OCI-LY7 (cell line): ENCODE measurements around the gene TMEM43. TPM values are rescaled to one million over a fixed set of nuclear protein-coding genes. Genes with fewer than 3 reads are reported as not detected.
"Not testable (repeated sequence)": the region's sequence is repeated elsewhere in the genome, so short reads cannot be mapped to it uniquely, and the experiment has no call there.

Experiments
- BruUV-seq: library from RNA; stranded (reverse); fragments of 400-500 nt; replicated peaks from 2 replicates; lab custom pipeline; 2021; lab: Mats Ljungman, UMichigan
- CTCF ChIA-PET: fragments of 300-600 bp; sonication (Branson Sonifier 250); formaldehyde crosslinking; loops from one replicate; lab custom pipeline; 2022; ENCODE audit warnings: antibody characterized with exemption; ENCODE audit not compliant: unreplicated experiment; lab: Charles Lee
- POLR2A ChIA-PET: fragments of 300-600 bp; sonication (Branson Sonifier 250); formaldehyde crosslinking; loops from one replicate; lab custom pipeline; 2022; ENCODE audit warnings: antibody characterized with exemption; lab: Charles Lee
- DNase-seq: peaks from one replicate; pipeline ENCODE4 v3.0.0-alpha.2; 2015; ENCODE audit warnings: low spot score
- H2AFZ ChIP-seq: fragments of 200-600 bp; sonication (generic), shearing (Covaris generic); 2 replicates; pipeline ENCODE4 v1.6.1; 2014; ENCODE audit warnings: mild to moderate bottlenecking, antibody characterized with exemption, low read length, moderate library complexity
- H3K27ac ChIP-seq: fragments of 200-600 bp; sonication (generic); 2 replicates; pipeline ENCODE4 v1.5.1; 2014; ENCODE audit warnings: mixed run types, low read depth, mild to moderate bottlenecking, moderate library complexity, low read length, inconsistent platforms; ENCODE audit not compliant: poor library complexity, severe bottlenecking
- H3K36me3 ChIP-seq: fragments of 200-600 bp; sonication (generic); 2 replicates; pipeline ENCODE4 v1.6.1; 2014; ENCODE audit warnings: mild to moderate bottlenecking, antibody characterized with exemption, low read length, moderate library complexity, mixed read lengths; ENCODE audit not compliant: insufficient read depth
- H3K4me1 ChIP-seq: fragments of 200-600 bp; sonication (generic); 2 replicates; pipeline ENCODE4 v1.5.1; 2014; ENCODE audit warnings: mild to moderate bottlenecking, low read length; ENCODE audit not compliant: insufficient read depth, poor library complexity, severe bottlenecking
- H3K4me2 ChIP-seq: fragments of 200-600 bp; sonication (generic); 2 replicates; pipeline ENCODE4 v1.6.1; 2014; ENCODE audit warnings: mild to moderate bottlenecking, low read length
- H3K4me3 ChIP-seq: fragments of 200-600 bp; sonication (generic); 2 replicates; pipeline ENCODE4 v1.5.1; 2014; ENCODE audit warnings: mild to moderate bottlenecking, low read depth, low read length; ENCODE audit not compliant: poor library complexity, severe bottlenecking
- H3K79me2 ChIP-seq: fragments of 200-600 bp; sonication (generic); 2 replicates; pipeline ENCODE4 v1.6.1; 2016; ENCODE audit warnings: low read depth, mild to moderate bottlenecking, low read length, moderate library complexity, mixed read lengths; ENCODE audit not compliant: insufficient read depth
- H3K9me2 ChIP-seq: fragments of 200-600 bp; sonication (generic); 2 replicates; pipeline ENCODE4 v1.6.1; 2016; ENCODE audit warnings: mild to moderate bottlenecking, low read length, mixed read lengths; ENCODE audit not compliant: insufficient read depth
- H3K9me3 ChIP-seq: fragments of 200-600 bp; sonication (generic); 2 replicates; pipeline ENCODE4 v1.6.1; 2014; ENCODE audit warnings: mild to moderate bottlenecking, mixed run types, low read length, mixed read lengths
- H4K20me1 ChIP-seq: fragments of 200-600 bp; sonication (generic); 2 replicates; pipeline ENCODE4 v1.6.1; 2014; ENCODE audit warnings: mild to moderate bottlenecking, antibody characterized with exemption, low read length, moderate library complexity, mixed read lengths; ENCODE audit not compliant: insufficient read depth
- EZH2phosphoT487 ChIP-seq: fragments of 200-600 bp; sonication (generic); IDR thresholded peaks from 2 replicates; pipeline ENCODE4 v1.6.1; 2018; ENCODE audit warnings: low read depth, borderline replicate concordance, mild to moderate bottlenecking, mixed run types, antibody characterized with exemption, low read length, moderate library complexity, mixed read lengths
- intact Hi-C: fragments of 100-400 bp; cut with micrococcal nuclease; formaldehyde crosslinking; loops from one replicate; pipeline ENCODE4 v1.10.0; 2022; ENCODE audit not compliant: unreplicated experiment
- total RNA-seq, 2 experiments: library from RNA; depleted of rRNA in 1 of 2; stranded (reverse); fragments of >200 nt in 1 of 2; shearing (Covaris generic) in 1 of 2; gene quantifications; 2 replicates each; pipeline ENCODE4 v1.2.3, GENCODE V29; 2014 to 2022
- TF ChIP-seq, protein P1 (sequence below): fragments of 200-600 bp; sonication (generic); conservative IDR thresholded peaks from 2 replicates; pipeline ENCODE4 v1.5.1; 2014; ENCODE audit warnings: mild to moderate bottlenecking, antibody characterized with exemption, low read length, moderate library complexity, mixed read lengths

The TMEM43 gene
- total RNA-seq, 2 experiments from 2014 or later = 19.7 to 22.2 TPM

DNA sequence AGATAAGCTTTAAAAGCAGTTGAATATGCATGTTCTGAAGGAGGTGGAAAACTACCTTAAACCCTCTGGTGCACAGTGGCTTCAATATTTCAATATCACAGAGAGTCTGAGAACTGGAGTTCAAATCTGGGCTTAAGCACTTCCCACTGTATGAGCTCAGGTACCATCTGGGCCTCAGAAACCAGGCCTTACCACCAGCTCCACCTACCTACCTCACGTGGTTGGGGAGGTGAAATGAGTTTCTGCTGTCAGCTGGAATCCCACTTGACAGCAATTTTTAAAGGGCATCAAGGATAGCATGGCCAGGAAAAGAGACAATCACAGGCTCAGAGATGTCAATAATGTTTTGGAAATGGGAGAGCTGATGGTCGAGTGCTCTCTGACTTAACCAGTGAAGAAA lies 5.2 kb upstream of the TMEM43 start:
- POLR2A ChIA-PET = no interaction called here
- H3K4me1 ChIP-seq = peaks cover 18% of the 10 kb centered on the region
- intact Hi-C loops = loop anchor here (5.0 to 10.0 kb wide), 3 partner anchors 222 to 828 kb away; partner anchors contain the start of gene NR2C2
- H3K36me3 ChIP-seq = peaks cover 77% of the 10 kb centered on the region
- DNase-seq = no peak
- H3K4me3 ChIP-seq = no peak overlapping the region
- CTCF ChIA-PET = no interaction called here
- H3K9me3 ChIP-seq = no peaks in the 10 kb centered on the region
- no TSS peak for BruUV-seq
- H3K9me2 ChIP-seq = no peaks in the 10 kb centered on the region
- H3K27ac ChIP-seq = no peak overlapping the region
- no peak overlapping the region for H2AFZ ChIP-seq
- TF ChIP-seq, protein P1, sequence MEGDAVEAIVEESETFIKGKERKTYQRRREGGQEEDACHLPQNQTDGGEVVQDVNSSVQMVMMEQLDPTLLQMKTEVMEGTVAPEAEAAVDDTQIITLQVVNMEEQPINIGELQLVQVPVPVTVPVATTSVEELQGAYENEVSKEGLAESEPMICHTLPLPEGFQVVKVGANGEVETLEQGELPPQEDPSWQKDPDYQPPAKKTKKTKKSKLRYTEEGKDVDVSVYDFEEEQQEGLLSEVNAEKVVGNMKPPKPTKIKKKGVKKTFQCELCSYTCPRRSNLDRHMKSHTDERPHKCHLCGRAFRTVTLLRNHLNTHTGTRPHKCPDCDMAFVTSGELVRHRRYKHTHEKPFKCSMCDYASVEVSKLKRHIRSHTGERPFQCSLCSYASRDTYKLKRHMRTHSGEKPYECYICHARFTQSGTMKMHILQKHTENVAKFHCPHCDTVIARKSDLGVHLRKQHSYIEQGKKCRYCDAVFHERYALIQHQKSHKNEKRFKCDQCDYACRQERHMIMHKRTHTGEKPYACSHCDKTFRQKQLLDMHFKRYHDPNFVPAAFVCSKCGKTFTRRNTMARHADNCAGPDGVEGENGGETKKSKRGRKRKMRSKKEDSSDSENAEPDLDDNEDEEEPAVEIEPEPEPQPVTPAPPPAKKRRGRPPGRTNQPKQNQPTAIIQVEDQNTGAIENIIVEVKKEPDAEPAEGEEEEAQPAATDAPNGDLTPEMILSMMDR = no peak
- no peak for TF ChIP-seq EZH2phosphoT487
- no peaks in the 10 kb centered on the region for H4K20me1 ChIP-seq
- H3K79me2 ChIP-seq = peaks cover 32% of the 10 kb centered on the region
- no peak overlapping the region for H3K4me2 ChIP-seq

DNA sequence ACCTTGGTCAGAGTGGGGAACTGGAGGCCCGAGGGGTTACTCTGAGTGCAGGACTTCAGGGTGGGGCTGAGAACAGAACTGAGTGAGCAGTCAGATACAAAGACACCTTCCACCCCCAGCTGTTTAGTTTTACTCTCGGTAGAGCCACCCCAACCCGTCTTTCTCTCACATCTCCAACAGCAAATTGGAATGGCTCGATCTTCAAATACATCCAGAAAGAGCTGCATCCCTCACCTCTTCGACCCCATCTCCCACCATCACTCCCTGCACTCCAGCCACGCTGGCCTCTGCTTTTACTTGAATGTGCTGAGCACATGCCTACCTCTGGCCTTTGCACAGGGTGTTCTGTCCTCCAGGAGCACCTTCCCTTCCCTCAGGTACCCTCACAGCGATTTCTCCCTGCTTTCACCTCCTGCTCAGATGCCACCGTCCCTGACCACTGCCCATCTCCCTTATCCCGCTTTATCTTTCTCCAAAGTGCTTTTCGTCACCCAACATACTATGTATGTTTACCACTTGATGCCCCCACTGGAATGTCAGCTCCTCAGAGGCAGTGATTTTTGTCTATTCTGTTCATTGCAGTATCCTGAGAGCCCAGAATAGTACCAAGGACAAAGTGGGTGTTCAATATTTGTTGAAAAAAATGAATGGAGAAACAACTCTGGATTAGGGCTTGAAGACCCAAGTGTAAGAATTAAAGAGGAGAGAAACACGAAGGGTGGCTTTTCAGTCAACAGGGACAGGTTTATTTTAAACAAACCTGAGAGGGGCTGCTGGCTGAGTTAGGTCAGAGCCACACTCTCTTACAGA lies 4.5 kb upstream of the TMEM43 start:
- Histone ChIP-seq H3K4me1 (peaks cover 18% of the 10 kb centered on the region), H3K9me2 (no peaks in the 10 kb centered on the region), H3K4me3 (no peak overlapping the region), H3K36me3 (peaks cover 70% of the 10 kb centered on the region), H3K27ac (no peak overlapping the region), H2AFZ (no peak overlapping the region), H3K4me2 (no peak overlapping the region), H3K79me2 (peaks cover 36% of the 10 kb centered on the region), H4K20me1 (no peaks in the 10 kb centered on the region), H3K9me3 (no peaks in the 10 kb centered on the region)
- POLR2A ChIA-PET = interaction anchor here (1.4 kb wide), 1 partner anchor 27 kb away, joined by 4 read pairs; no protein-coding TSS in a partner anchor
- intact Hi-C loops = loop anchor here (5.0 to 10.0 kb wide), 3 partner anchors 223 to 827 kb away; partner anchors contain the start of gene NR2C2
- CTCF ChIA-PET = no interaction called here
- TF ChIP-seq, protein P1 = no peak
- TF ChIP-seq EZH2phosphoT487 = no peak
- no TSS peak for BruUV-seq
- no peak for DNase-seq

DNA sequence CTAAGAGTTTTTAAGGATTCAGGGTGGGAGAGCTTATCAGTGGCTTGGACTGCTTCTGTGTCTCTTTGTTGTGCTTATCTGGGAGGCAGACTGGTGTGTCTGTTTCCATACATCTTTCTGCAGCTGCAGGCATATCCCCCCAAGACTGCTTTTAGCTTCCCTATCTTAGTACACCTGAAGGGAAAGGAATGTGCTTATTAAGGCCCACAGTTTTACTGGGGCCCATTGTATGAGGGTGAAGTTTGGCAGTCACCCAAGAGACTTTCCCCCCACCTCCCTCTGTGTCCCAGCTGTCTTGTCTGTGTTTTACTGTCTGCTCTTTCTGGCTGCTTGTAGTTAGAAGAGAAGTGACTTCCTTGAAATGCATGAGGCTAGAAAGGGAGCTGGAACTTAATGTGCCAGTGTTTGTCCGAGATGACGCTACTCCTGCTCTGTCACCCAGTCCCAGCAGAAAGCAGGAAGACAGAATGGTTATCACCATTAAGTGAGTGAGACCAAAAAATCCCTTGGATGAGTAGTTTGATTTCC lies 3.9 kb upstream of the TMEM43 start:
- BruUV-seq = not testable (repeated sequence)
- POLR2A ChIA-PET = interaction anchor here (1.4 kb wide), 1 partner anchor 28 kb away, joined by 4 read pairs; no protein-coding TSS in a partner anchor
- peaks cover 22% of the 10 kb centered on the region for H3K4me1 ChIP-seq

More for the DNA sequence above, 3.9 kb upstream of the TMEM43 start:
- CTCF ChIA-PET, H3K9me3 ChIP-seq, H3K4me2 ChIP-seq, DNase-seq, H3K9me2 ChIP-seq, H4K20me1 ChIP-seq, H3K4me3 ChIP-seq, H3K27ac ChIP-seq, H2AFZ ChIP-seq: not testable (repeated sequence)
- intact Hi-C loops = loop anchor here (5.0 to 10.0 kb wide), 3 partner anchors 224 to 826 kb away; partner anchors contain the start of gene NR2C2
- Histone ChIP-seq H3K79me2 (peaks cover 42% of the 10 kb centered on the region), H3K36me3 (peaks cover 63% of the 10 kb centered on the region)
